Measurements from ENCODE around the gene SV2C. TPM values are rescaled to one million over a fixed set of nuclear protein-coding genes. Genes with fewer than 3 reads are reported as not detected.
"Not testable (repeated sequence)": the region's sequence is repeated elsewhere in the genome, so short reads cannot be mapped to it uniquely, and the experiment has no call there.

Gene SV2C
- polyA plus RNA-seq, 3 donors, result 0.04 to 0.05 TPM; not detected in 1

- no peak overlapping the region for H3K27ac ChIP-seq (ENCODE audit: low read depth, low read length)
- 87 to 96% (median 88%) methylated on average over 1 of the region's 1 CpG for WGBS, 3 donors
Observed at GRCh38 chr5:76345582-76345981, 262.4 kb downstream of the SV2C start.

- 71 to 77% (median 72%) methylated on average over 4 of the region's 4 CpGs for WGBS, 3 donors
- H3K27ac ChIP-seq (ENCODE audit: low read depth, low read length), result no peak overlapping the region
Observed at GRCh38 chr5:76351176-76351575, 268.0 kb downstream of the SV2C start.

- no peak overlapping the region for H3K27ac ChIP-seq (ENCODE audit: low read depth, low read length)
- WGBS, 3 donors, result 83 to 90% (median 86%) methylated on average over 8 of the region's 8 CpGs
Observed at GRCh38 chr5:76351577-76351976, 268.4 kb downstream of the SV2C start.

- no peak overlapping the region for H3K27ac ChIP-seq (ENCODE audit: low read depth, low read length)
- WGBS, 3 donors, result 88 to 90% (median 89%) methylated on average over 5 of the region's 5 CpGs
Observed at GRCh38 chr5:76356887-76357286, 273.7 kb downstream of the SV2C start.

GRCh38 chr5:76363352-76364225 is 280.4 kb downstream of the SV2C start:
- 37 to 62% (median 60%) methylated on average over 17 of the region's 17 CpGs for WGBS, 3 donors
- H3K27ac ChIP-seq (ENCODE audit: low read depth, low read length), result no peak overlapping the region

GRCh38 chr5:76364226-76364589 is 281.0 kb downstream of the SV2C start:
- no peak overlapping the region for H3K27ac ChIP-seq (ENCODE audit: low read depth, low read length)
- WGBS, 3 donors, result 30 to 85% (median 79%) methylated on average over 2 of the region's 2 CpGs

GRCh38 chr5:76365561-76365960 is 282.4 kb downstream of the SV2C start:
- no peak overlapping the region for H3K27ac ChIP-seq (ENCODE audit: low read depth, low read length)

- no peak overlapping the region for H3K27ac ChIP-seq (ENCODE audit: low read depth, low read length)
- WGBS, 3 donors, result 95 to 97% (median 95%) methylated on average over 2 of the region's 2 CpGs
Observed at GRCh38 chr5:76366596-76366995, 283.4 kb downstream of the SV2C start.

GRCh38 chr5:76367623-76368371 is 284.6 kb downstream of the SV2C start:
- 91 to 97% (median 95%) methylated on average over 6 of the region's 6 CpGs for WGBS, 3 donors
- no peak overlapping the region for H3K27ac ChIP-seq (ENCODE audit: low read depth, low read length)

GRCh38 chr5:76368941-76369340 is 285.8 kb downstream of the SV2C start:
- H3K27ac ChIP-seq (ENCODE audit: low read depth, low read length), result no peak overlapping the region
- WGBS, 3 donors, result 53 to 62% (median 53%) methylated on average over 1 of the region's 1 CpG

- H3K27ac ChIP-seq (ENCODE audit: low read depth, low read length), result not testable (repeated sequence)
- WGBS, 3 donors, result 85 to 92% (median 92%) methylated on average over 6 to 8 of the region's 8 CpGs
Observed at GRCh38 chr5:76369668-76370067, 286.5 kb downstream of the SV2C start.

GRCh38 chr5:76371960-76372322 is 288.8 kb downstream of the SV2C start:
- no peak overlapping the region for H3K27ac ChIP-seq (ENCODE audit: low read depth, low read length)
- 10 to 38% (median 36%) methylated on average over 2 of the region's 2 CpGs for WGBS, 3 donors

GRCh38 chr5:76372323-76373054 is 289.3 kb downstream of the SV2C start:
- no peak overlapping the region for H3K27ac ChIP-seq (ENCODE audit: low read depth, low read length)
- 61 to 68% (median 67%) methylated on average over 11 of the region's 11 CpGs for WGBS, 3 donors

- WGBS, 3 donors, result 86 to 92% (median 92%) methylated on average over 3 of the region's 3 CpGs
Observed at GRCh38 chr5:76376148-76376865, 293.1 kb downstream of the SV2C start.

GRCh38 chr5:76376866-76377230 is 293.7 kb downstream of the SV2C start:
- 84 to 89% (median 85%) methylated on average over 3 of the region's 3 CpGs for WGBS, 3 donors
- H3K27ac ChIP-seq (ENCODE audit: low read depth, low read length), result no peak overlapping the region

More at GRCh38 chr5:76376148-76376865, 293.1 kb downstream of the SV2C start:
- H3K27ac ChIP-seq (ENCODE audit: low read depth, low read length), result no peak overlapping the region

GRCh38 chr5:76378355-76378754 is 295.2 kb downstream of the SV2C start:
- H3K27ac ChIP-seq (ENCODE audit: low read depth, low read length), result no peak overlapping the region
- WGBS, 3 donors, result 95 to 99% (median 95%) methylated on average over 6 of the region's 6 CpGs

- H3K27ac ChIP-seq (ENCODE audit: low read depth, low read length), result no peak overlapping the region
- WGBS, 3 donors, result 38 to 80% (median 48%) methylated on average over 5 of the region's 5 CpGs
Observed at GRCh38 chr5:76379316-76379715, 296.1 kb downstream of the SV2C start.

GRCh38 chr5:76379855-76380254 is 296.7 kb downstream of the SV2C start:
- no peak overlapping the region for H3K27ac ChIP-seq (ENCODE audit: low read depth, low read length)
- WGBS, 3 donors, result 50 to 75% (median 59%) methylated on average over 1 of the region's 1 CpG
